Activated CD8-positive, alpha-beta memory T cell treated with anti-CD3 and anti-CD28 coated beads for 48 hours (primary cell): Measurements from ENCODE around the gene WDR5B.
A peak's percentile ranks its signal among the peaks of the same experiment; 100 is the strongest.
"Not testable (repeated sequence)": the region's sequence is repeated elsewhere in the genome, so short reads cannot be mapped to it uniquely, and the experiment has no call there.

ENCODE experiments used
- DNase-seq, 3 experiments: peaks; one replicate each; pipeline ENCODE4 v3.0.0-alpha.2; 2020; ENCODE audit warnings: low read depth in 2 of 3, low spot score in 2 of 3

WDR5B gene

DNA sequence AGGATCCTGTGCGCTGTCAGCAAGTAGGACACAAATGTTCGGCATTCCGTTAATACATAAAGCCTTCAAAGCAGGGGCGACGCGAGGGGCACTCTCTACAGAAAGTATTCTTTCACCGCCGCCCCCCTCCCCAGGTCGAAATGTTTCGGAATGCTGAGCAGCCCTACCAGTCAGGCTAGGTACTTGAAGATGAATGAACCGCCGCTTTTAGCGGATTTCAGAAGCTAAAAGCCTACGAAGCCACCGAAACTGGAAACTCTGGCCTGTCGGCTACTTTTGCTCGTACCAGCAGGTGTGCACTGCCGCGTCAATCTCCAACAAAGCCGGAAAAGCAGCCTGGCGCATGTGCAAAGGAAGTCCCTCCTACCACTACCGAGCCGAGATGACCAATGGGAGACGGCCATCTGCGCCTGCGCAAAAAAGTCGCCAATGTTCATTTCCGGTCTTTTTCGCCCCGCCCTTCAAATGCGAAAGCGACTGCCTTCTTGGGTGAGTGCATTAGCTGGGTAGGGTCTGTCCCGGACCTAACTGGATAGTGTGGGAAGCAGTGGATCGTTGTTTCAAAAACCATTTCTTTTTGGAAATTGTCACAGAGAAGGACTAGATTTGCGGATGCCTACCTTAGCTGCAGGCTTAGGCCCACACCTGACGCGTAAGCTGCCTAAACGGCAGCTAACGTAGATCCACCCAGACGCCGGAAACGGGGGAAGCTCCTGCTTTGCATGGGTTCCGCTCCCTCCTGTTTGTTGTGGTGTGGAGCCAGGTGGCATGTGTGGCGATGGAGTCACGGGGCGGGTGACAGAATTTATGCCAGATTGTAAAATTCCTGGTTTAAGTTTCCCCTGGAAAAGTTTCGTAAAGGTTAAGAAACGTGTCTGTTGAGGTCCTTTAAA lies at the start of gene WDR5B:
Gene WDR5B (minus strand): TSS at position 301 of the 893 bp plus-strand sequence. CDS start 534 bp downstream, outside the sequence.
- DNase-seq: peak; percentile 95 to 99 (median 97)

DNA sequence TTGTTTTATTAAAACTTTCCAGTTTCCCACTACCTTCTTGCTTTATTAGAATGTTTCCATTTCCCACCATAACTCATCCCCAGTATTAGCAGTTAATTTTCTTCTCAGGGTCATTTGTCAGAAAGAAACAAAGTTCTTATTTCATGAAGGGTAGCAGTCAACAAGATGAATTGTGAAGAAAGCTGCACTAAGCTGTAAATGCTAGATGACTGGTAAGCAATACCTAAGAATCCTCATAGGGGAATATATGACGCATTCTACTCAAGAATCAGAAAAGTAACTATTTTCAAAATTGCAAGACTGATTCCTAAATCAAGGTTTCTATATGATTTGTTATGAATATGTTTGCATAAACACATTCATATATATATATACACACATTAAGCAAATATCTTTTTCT lies 48.8 kb upstream of the WDR5B start:
- no peak for DNase-seq

- DNase-seq: no peak
These were observed 46.5 kb upstream of the WDR5B start for GRCh38 chr3:122462406-122462805.

GRCh38 chr3:122461806-122462205 lies 45.9 kb upstream of the WDR5B start:
- DNase-seq: no peak

DNA sequence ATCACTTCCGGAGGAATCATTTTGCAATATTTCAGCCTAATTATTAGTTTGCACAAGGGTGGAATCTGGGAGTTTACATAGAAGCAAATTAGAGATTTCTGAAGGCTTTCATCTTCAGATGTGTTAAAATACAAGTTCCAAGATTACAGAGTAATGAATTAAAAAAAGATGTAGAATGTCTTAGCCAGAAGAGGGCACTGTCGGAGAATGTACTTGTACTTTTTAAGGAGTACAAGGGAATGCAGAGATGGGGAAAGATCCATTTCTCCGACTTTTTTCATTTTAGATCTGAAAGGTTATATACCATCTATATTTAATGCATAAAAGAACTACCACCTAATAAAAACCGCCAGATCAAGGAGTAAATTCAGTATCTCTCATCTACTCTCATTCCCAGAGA lies 43.1 kb upstream of the WDR5B start:
- DNase-seq: no peak

- DNase-seq: no peak
These were observed 41.8 kb upstream of the WDR5B start for GRCh38 chr3:122457706-122458105.

DNA sequence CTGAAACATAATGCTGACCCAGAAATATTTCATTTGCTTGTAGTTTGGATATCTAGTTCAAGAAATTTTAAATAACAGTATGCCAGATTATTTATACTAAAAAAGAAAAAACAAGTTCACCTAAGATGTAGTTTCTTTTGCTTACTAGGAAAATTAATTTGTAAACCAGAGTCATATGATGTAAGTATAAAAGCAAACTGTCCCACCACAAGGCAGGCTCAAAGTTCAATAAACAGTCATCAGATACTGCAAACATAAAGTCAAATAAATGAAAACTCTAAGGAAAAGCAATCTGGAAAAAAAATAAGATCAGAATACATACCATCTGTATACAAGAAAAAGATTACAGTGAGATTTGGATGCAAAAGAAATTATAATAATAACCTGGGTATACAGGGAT lies 40.2 kb upstream of the WDR5B start:
- DNase-seq: no peak

DNA sequence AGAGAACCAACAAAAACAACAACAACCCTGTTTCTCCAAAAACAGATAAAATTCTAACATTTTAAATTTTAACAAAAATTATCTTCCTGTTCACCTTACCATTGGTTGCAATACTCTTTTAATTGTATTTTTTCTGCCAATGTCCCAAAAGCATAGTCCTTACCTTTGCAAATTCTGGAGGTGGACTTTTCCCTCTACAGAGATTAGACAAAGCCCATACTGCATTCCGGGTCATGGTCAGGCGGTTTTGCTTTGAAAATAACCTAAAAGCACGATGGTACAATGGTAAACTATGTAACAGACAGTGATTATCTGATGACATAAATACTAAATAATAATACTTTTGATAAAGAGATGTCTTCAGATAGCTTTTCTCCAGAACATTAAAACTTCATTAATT lies 35.5 kb upstream of the WDR5B start:
- DNase-seq: no peak

DNA sequence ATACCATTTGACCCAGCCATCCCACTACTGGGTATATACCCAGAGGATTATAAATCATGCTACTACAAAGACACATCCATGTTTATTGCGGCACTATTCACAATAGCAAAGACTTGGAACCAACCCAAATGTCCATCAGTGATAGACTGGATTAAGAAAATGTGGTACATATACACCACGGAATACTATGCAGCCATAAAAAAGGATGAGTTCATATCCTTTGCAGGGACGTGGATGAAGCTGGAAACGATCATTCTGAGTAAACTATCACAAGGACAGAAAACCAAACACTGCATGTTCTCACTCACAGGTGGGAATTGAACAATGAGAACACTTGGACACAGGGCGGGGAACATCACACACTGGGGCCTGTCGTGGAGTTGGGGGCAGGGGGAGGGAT lies 32.4 kb upstream of the WDR5B start:
- not testable (repeated sequence) for DNase-seq

DNA sequence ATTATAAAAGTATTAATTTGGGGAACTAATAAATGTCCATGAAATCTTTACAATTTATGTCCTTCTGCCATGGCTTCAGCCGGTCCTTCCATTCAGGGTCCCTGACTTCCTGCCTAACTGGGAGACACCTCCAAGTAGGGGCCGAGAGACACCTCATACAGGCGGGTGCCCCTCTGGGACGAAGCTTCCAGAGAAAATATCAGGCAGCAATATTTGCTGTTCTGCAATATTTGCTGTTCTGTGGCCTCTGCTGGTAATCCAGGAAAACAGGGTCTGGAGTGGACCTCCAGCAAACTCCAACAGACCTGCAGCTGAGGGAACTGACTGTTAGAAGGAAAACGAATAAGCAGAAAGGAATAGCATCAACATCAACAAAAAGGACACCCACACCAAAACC lies 28.6 kb upstream of the WDR5B start:
- not testable (repeated sequence) for DNase-seq

GRCh38 chr3:122443762-122444490 lies 28.1 kb upstream of the WDR5B start:
- not testable (repeated sequence) for DNase-seq

DNA sequence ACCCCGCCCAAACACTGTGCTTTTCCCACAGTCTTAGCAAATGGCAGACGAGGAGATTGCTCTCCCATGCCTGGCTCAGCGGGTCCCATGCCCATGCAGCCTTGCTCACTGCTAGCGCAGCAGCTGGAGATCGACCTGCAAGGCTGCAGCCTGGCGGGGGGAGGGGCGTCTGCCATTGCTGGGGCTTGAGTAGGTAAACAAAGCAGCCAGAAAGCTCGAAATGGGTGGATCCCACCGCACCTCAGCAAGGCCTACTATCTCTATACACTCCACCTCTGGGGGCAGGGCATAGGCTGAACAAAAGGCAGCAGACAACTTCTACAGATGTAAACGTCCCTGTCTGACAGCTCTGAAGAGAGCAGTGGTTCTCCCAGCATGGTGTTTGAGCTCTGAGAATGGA lies 27.2 kb upstream of the WDR5B start:
- no peak for DNase-seq

DNA sequence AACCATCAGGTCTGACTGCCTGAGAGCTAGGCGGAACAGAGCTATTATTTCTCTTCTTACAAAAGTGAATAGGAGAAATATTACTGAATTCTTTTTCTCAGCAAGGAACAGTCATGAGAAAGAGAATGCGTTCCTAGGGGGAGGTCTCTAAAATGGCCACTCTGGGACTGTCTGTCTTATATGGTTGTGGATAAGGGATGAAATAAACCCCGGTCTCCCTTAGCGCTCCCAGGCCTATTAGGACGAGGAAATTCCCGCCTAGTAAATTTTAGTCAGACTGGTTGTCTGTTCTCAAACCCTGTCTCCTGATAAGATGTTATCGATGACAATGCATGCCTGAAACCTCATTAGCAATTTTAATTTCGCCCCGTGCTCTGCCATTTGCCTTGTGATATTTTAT lies 20.1 kb upstream of the WDR5B start:
- DNase-seq: no peak

DNA sequence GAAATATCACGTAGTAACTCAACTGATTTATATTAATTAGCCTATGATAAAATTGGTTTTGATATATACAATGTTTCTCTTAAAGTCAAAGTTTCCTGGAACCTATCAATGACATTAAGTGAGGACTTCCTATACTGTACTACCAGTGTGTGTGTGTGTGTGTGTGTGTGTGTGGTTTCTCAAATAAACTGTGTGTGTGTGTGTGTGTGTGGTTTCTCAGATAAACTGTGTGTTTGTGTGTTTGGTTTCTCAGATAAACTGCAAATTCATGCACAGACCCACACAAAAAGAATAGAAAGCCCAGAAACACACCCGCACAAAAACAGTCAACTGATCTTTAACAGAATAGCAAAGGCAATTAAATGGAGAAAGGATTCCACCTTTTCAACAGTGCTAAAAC lies 14.5 kb upstream of the WDR5B start:
- no peak for DNase-seq

DNA sequence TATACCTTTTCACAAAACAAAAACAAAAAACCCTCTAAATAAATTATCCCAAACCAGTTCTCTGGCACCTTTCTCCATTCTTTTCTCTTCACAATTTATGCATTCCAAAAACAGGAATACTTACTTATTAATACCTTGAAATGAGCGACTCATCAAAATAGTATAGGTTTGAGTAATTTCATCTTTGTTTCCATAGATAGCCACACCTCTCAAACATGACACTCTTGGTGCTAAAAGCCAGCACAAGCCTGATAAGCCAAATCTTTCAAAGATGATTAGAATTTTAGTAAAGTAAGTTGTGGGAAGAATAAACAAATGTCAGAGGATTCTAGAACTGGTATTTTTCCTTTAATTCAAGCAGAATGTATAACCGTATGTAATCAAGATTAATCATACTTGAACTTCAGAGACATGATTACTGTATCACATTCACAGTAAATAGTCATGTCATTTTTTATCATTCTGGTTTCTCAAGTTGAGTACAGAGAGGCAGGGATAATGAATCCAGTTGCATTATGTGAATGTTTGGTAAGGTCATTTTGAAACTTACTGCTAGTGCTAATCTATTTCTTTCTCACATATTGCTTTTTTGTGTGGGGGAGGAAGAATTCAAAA lies 12.1 kb upstream of the WDR5B start:
- DNase-seq: no peak

- DNase-seq: no peak
These were observed 6.0 kb upstream of the WDR5B start for GRCh38 chr3:122421836-122422235.

DNA sequence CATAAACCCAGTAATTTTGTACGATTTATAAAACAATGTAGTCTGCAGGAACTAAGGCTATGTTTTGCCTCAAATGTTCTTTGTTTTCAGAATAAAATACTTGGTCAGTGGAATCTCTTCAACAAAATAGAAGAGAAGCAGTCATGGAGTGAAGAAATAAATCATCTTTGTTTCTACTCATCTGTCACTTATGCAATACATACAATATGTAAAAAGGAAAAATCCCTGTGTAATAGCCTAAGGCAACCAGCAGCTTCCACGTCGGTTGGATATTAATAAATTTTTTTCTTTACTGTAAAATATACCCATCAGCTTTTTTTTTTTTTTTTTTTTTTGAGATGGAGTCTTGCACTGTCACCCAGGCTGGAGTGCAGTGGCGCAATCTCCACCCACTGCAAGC lies 5.2 kb upstream of the WDR5B start:
- no peak for DNase-seq

DNA sequence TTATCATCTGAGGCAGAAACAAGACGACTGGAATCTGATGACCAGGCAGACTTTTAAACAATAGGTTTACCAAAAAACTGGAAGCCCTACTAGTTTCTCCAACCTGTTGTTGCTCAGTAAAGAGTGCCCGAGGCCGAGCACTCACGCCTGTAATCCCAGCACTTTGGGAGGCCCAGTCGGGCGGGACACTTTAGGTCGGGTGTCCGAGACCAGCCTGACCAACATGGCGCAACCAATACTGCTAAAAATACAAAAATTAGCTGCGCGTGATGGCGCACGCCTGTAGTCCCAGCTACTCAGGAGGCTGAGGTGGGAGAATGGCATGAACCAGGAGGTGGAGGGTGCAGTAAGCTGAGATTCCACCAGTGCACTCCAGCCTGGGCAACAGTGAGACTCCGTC lies 1.1 kb upstream of the WDR5B start:
- DNase-seq: no peak

GRCh38 chr3:122415104-122415744 lies 638 bp downstream of the WDR5B start:
- DNase-seq: peak in 1 of 3 experiments; percentile 17

GRCh38 chr3:122414391-122414790 lies 1.5 kb downstream of the WDR5B start:
- DNase-seq: no peak

GRCh38 chr3:122410639-122411038 lies 5.2 kb downstream of the WDR5B start:
- no peak for DNase-seq
